ENCODE data around the gene TFPT.

GRCh38 chr19:54094426-54095000 is 20.9 kb downstream of the TFPT start:
- no peak for TF ChIP-seq CTCF (IDR thresholded peaks at IDR 0.05)
- TF ChIP-seq POLR2A (IDR thresholded peaks at IDR 0.05), result no peak
